IPS-18c (cell line): ENCODE measurements around the gene LRRC3B.
"Not testable (repeated sequence)": the region's sequence is repeated elsewhere in the genome, so short reads cannot be mapped to it uniquely, and the experiment has no call there.

ENCODE experiments used
- H3K4me3 ChIP-seq: 2 replicates; pipeline ENCODE4 v1.7.0; 2013; ENCODE audit warnings: low read depth, mild to moderate bottlenecking, low read length, moderate library complexity; ENCODE audit not compliant: insufficient read depth
- H3K9me3 ChIP-seq: one replicate; pipeline ENCODE4 v1.6.1; 2013; ENCODE audit warnings: mild to moderate bottlenecking, low read length, moderate library complexity; ENCODE audit not compliant: control insufficient read depth, insufficient read depth

LRRC3B gene

GRCh38 chr3:26622621-26623418, at the start of gene LRRC3B:
LRRC3B (plus strand) TSS chr3:26622772; CDS start chr3:26709673, 86,901 bp downstream.
- Histone ChIP-seq H3K4me3 (peak within 1 kb of the TSS; percentile 64), H3K9me3 (no peaks in the 10 kb centered on the region)

GRCh38 chr3:26574766-26575165, 47.8 kb upstream of the LRRC3B start:
- H3K4me3 ChIP-seq, result no peak overlapping the region
- H3K9me3 ChIP-seq, result no peaks in the 10 kb centered on the region

- H3K4me3 ChIP-seq, result no peak overlapping the region
- H3K9me3 ChIP-seq, result no peaks in the 10 kb centered on the region
Measured at GRCh38 chr3:26579116-26579515, 43.5 kb upstream of the LRRC3B start.

- no peak overlapping the region for H3K4me3 ChIP-seq
- no peaks in the 10 kb centered on the region for H3K9me3 ChIP-seq
Measured at GRCh38 chr3:26587571-26587970, 35.0 kb upstream of the LRRC3B start.

GRCh38 chr3:26588931-26589330, 33.6 kb upstream of the LRRC3B start:
- H3K4me3 ChIP-seq, result no peak overlapping the region
- H3K9me3 ChIP-seq, result no peaks in the 10 kb centered on the region

- Histone ChIP-seq H3K9me3 (no peaks in the 10 kb centered on the region), H3K4me3 (no peak overlapping the region)
Measured at GRCh38 chr3:26589678-26590077, 32.9 kb upstream of the LRRC3B start.

- no peaks in the 10 kb centered on the region for H3K9me3 ChIP-seq
- no peak overlapping the region for H3K4me3 ChIP-seq
Measured at GRCh38 chr3:26590919-26591484, 31.6 kb upstream of the LRRC3B start.

- H3K4me3 ChIP-seq, result no peak overlapping the region
- no peaks in the 10 kb centered on the region for H3K9me3 ChIP-seq
Measured at GRCh38 chr3:26591926-26592325, 30.6 kb upstream of the LRRC3B start.

GRCh38 chr3:26592451-26592850, 30.1 kb upstream of the LRRC3B start:
- H3K4me3 ChIP-seq, result no peak overlapping the region
- no peaks in the 10 kb centered on the region for H3K9me3 ChIP-seq

GRCh38 chr3:26596335-26596734, 26.2 kb upstream of the LRRC3B start:
- no peak overlapping the region for H3K4me3 ChIP-seq

GRCh38 chr3:26603311-26603710, 19.3 kb upstream of the LRRC3B start:
- H3K9me3 ChIP-seq, H3K4me3 ChIP-seq: not testable (repeated sequence)

More at GRCh38 chr3:26596335-26596734, 26.2 kb upstream of the LRRC3B start:
- H3K9me3 ChIP-seq, result no peaks in the 10 kb centered on the region

GRCh38 chr3:26603771-26604170, 18.8 kb upstream of the LRRC3B start:
- H3K9me3 ChIP-seq, H3K4me3 ChIP-seq: not testable (repeated sequence)

- Histone ChIP-seq H3K4me3 (no peak overlapping the region), H3K9me3 (no peaks in the 10 kb centered on the region)
Measured at GRCh38 chr3:26614006-26614685, 8.4 kb upstream of the LRRC3B start.

- Histone ChIP-seq H3K9me3 (no peaks in the 10 kb centered on the region), H3K4me3 (no peak overlapping the region)
Measured at GRCh38 chr3:26621176-26621575, 1.4 kb upstream of the LRRC3B start.

- H3K9me3 ChIP-seq, result no peaks in the 10 kb centered on the region
- H3K4me3 ChIP-seq, result peak overlapping the region; percentile 64
Measured at GRCh38 chr3:26621906-26622620, 509 bp upstream of the LRRC3B start.

- Histone ChIP-seq H3K4me3 (peak overlapping the region; percentile 64), H3K9me3 (no peaks in the 10 kb centered on the region)
Measured at GRCh38 chr3:26623419-26624208, 1.0 kb downstream of the LRRC3B start.

- no peaks in the 10 kb centered on the region for H3K9me3 ChIP-seq
- peak overlapping the region; percentile 64 for H3K4me3 ChIP-seq
Measured at GRCh38 chr3:26624209-26624765, 1.7 kb downstream of the LRRC3B start.
